ENCODE measurements around the gene SS18L1. TPM values are rescaled to one million over a fixed set of nuclear protein-coding genes. Genes with fewer than 3 reads are reported as not detected.

The SS18L1 gene
- total RNA-seq, 1 donor from 2014 or later: 8.0 TPM

GRCh38 chr20:62228982-62229545 is 85.5 kb downstream of the SS18L1 start:
- no peak for DNase-seq (ENCODE audit: low spot score)
- intact Hi-C loops (cut with DNase I): no loop called here

DNA sequence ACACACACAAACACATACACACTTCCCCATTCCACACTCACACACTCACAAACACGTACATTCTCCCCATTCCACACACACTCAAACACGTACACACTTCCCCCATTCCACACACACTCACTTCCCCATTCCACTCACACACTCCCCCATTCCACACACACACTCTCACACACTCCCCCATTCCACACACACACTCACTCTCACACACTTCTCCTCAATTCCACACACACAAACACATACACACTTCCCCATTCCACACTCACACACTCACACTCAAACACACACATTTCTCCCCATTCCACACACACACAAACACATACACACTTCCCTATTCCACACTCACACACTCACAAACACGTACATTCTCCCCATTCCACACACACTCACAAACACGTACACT is 86.1 kb downstream of the SS18L1 start:
- DNase-seq (ENCODE audit: low spot score): no peak
- intact Hi-C loops (cut with DNase I): no loop called here

DNA sequence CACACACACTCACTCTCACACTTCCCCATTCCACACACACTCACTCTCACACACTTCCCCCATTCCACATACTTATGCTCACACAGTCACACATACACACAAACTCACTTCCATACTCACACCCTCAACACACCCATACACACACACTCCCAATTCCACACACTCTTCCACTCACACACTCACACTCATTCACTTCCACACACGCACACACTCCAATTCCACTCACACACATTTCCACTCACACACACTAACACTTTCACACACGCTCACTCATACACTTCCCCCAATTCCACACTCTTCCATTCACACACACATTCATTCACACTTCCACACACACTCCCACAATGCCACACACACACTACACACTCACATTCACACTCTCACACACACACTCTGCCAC is 86.7 kb downstream of the SS18L1 start:
- DNase-seq (ENCODE audit: low spot score): no peak
- intact Hi-C loops (cut with DNase I): no loop called here

DNA sequence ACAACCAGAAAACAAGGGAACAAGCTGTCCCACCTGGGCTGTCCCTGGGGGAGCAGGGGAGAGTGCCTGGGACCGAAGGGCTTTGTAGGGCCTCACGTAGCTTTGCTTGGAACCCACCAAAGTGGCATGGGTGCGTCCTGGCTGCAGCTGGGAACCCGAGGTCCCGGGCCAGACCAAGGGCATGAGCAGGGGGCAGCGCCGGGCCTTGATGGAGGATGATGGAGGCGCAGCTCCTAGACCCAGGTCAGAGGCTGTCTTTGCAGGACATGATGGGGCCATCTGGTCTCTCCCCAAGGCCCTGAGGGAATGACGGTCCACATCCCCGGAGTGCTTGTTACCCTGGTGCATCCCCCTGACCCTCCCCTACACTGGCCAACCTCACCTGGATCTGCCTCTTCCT is 87.1 kb downstream of the SS18L1 start:
- no peak for DNase-seq (ENCODE audit: low spot score)
- intact Hi-C loops (cut with DNase I): no loop called here

- intact Hi-C loops (cut with DNase I): no loop called here
- no peak for DNase-seq (ENCODE audit: low spot score)
These were observed 87.7 kb downstream of the SS18L1 start for GRCh38 chr20:62231292-62231691.

Other genes starting within 250 kb of the SS18L1 start
- gene TAF4, start 77.9 kb upstream of the SS18L1 start, total RNA-seq: 13.6 TPM
- gene LSM14B, start 21.3 kb upstream of the SS18L1 start, total RNA-seq: 51.0 TPM
- 198 TPM for gene PSMA7, start 375 bp upstream of the SS18L1 start, total RNA-seq
- 26.6 TPM for gene MTG2, start 39.3 kb downstream of the SS18L1 start, total RNA-seq
- not detected for gene HRH3, start 76.5 kb downstream of the SS18L1 start, total RNA-seq
- gene OSBPL2, start 94.8 kb downstream of the SS18L1 start, total RNA-seq: 55.1 TPM
- gene ADRM1, start 159.2 kb downstream of the SS18L1 start, total RNA-seq: 79.9 TPM
- 101 TPM for gene LAMA5, start 223.5 kb downstream of the SS18L1 start, total RNA-seq
- 466 TPM for gene RPS21, start 243.3 kb downstream of the SS18L1 start, total RNA-seq

Data from cardiac septum (tissue), 1 donor.